BJ (cell line): ENCODE results near the gene RHOBTB3. TPM values are rescaled to one million over a fixed set of nuclear protein-coding genes. Genes with fewer than 3 reads are reported as not detected.

ENCODE experiments used
- CTCF ChIA-PET: fragments of 350-600 bp; formaldehyde crosslinking; extraction: SDS; loops from one replicate; lab custom pipeline; 2021; ENCODE audit warnings: antibody characterized with exemption, inconsistent platforms; lab: Yijun Ruan, JAX
- POLR2A ChIA-PET: fragments of 300-600 bp; sonication (Branson Sonifier 250); formaldehyde crosslinking; extraction: SDS; loops from one replicate; lab custom pipeline; 2021; ENCODE audit warnings: antibody characterized with exemption; lab: Charles Lee
- DNase-seq: peaks from one replicate; pipeline ENCODE4 v3.0.0-alpha.2; 2011; ENCODE audit warnings: low read depth
- H3K27me3 ChIP-seq: 2 replicates; pipeline ENCODE4 v1.6.0; 2011; ENCODE audit warnings: low read length; ENCODE audit not compliant: control insufficient read depth, insufficient read depth
- H3K36me3 ChIP-seq: 2 replicates; pipeline ENCODE4 v1.5.1; 2011; ENCODE audit warnings: low read length; ENCODE audit not compliant: control insufficient read depth, insufficient read depth
- H3K4me3 ChIP-seq: 2 replicates; pipeline ENCODE4 v1.5.1; 2011; ENCODE audit warnings: low read depth, mild to moderate bottlenecking, control low read depth, low read length
- polyA plus RNA-seq: library from polyadenylated mRNA; depleted of rRNA; stranded (reverse); fragments of >200 nt; gene quantifications from 2 replicates; pipeline ENCODE4 v1.2.3, GENCODE V29; 2011; rRNA removed
- TF ChIP-seq, protein P1 (sequence below): IDR thresholded peaks from 2 replicates; pipeline ENCODE4 v1.5.1; 2011; ENCODE audit warnings: low read depth, mild to moderate bottlenecking, control low read depth, inconsistent platforms, low read length, moderate library complexity; ENCODE audit not compliant: insufficient read depth

The RHOBTB3 gene
- polyA plus RNA-seq, 1 experiment, result 320 TPM

DNA sequence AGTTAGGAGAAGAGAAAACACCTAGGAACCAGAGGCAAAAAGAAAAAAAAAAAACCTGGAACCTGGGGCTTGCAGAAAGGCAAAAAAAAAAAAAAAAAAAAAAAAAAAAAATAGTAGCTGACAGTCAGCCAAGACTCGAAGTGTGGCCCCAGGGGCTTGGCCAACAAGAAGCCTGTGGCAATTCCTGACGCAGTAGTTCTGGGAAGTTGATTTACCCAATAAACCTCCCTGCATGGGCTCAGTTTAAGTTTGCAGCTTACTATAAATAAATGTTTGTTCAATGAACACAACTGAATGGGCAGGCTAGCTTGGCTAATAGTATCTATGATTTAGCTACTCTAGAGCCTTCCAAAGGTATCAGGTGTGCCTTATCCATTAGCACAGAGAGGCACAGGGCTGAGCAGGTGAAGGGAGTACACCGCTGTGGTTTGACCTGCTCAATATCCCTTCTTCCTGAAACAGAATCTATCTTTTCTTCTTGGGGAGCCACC, 112.6 kb downstream of the RHOBTB3 start:
- Histone ChIP-seq H3K4me3 (no peak overlapping the region), H3K27me3 (no peaks in the 10 kb centered on the region), H3K36me3 (no peaks in the 10 kb centered on the region)
- ChIA-PET CTCF (interaction anchor here (0.9 to 2.3 kb wide), 7 partner anchors 14 to 200 kb away, joined by 3 to 20 read pairs (median 3); no protein-coding TSS in a partner anchor), POLR2A (interaction anchor here (0.6 kb wide), 1 partner anchor 408 kb away, joined by 9 read pairs; no protein-coding TSS in a partner anchor)
- DNase-seq, result no peak
- TF ChIP-seq, protein P1, sequence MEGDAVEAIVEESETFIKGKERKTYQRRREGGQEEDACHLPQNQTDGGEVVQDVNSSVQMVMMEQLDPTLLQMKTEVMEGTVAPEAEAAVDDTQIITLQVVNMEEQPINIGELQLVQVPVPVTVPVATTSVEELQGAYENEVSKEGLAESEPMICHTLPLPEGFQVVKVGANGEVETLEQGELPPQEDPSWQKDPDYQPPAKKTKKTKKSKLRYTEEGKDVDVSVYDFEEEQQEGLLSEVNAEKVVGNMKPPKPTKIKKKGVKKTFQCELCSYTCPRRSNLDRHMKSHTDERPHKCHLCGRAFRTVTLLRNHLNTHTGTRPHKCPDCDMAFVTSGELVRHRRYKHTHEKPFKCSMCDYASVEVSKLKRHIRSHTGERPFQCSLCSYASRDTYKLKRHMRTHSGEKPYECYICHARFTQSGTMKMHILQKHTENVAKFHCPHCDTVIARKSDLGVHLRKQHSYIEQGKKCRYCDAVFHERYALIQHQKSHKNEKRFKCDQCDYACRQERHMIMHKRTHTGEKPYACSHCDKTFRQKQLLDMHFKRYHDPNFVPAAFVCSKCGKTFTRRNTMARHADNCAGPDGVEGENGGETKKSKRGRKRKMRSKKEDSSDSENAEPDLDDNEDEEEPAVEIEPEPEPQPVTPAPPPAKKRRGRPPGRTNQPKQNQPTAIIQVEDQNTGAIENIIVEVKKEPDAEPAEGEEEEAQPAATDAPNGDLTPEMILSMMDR, result no peak

DNA sequence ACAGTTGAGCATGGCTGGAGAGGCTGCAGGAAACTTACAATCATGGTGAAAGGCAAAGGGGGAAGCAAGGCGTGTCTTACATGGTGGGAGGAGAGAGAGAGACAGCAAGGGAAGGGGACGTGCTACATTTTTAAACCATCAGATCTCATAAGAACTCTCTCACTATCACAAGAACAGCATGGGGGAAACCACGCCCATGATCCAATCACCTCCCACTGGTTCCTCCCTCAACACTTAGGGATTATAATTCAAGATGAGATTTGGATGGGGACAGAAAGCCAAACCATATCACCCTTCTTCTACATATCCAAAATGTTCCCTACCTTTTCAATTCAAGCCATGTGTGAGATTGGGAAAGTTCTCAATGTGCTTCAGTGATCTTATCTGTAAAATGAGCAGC, 114.3 kb downstream of the RHOBTB3 start:
- no peaks in the 10 kb centered on the region for H3K36me3 ChIP-seq
- no peak overlapping the region for H3K4me3 ChIP-seq
- ChIA-PET CTCF (interaction anchor here (1.3 to 9.3 kb wide), 7 partner anchors 23 to 201 kb away, joined by 3 to 176 read pairs (median 4); partner anchors contain the start of genes GLRX and RFESD), POLR2A (no interaction called here)
- TF ChIP-seq, protein P1, result no peak
- no peaks in the 10 kb centered on the region for H3K27me3 ChIP-seq
- DNase-seq, result no peak

Other genes starting within 250 kb of the RHOBTB3 start
- 31.6 and 66.3 TPM in 2 replicates for gene SKIC3, start 176.4 kb upstream of the RHOBTB3 start, polyA plus RNA-seq
- 8.0 and 14.2 TPM in 2 replicates for gene ARSK, start 176.2 kb upstream of the RHOBTB3 start, polyA plus RNA-seq
- 0.18 and 0.25 TPM in 2 replicates for gene GPR150, start 111.2 kb upstream of the RHOBTB3 start, polyA plus RNA-seq
- gene RFESD, start 84.6 kb upstream of the RHOBTB3 start, polyA plus RNA-seq, result 1.1 and 1.9 TPM in 2 replicates
- 0.53 and 1.0 TPM in 2 replicates for gene SPATA9, start 48.3 kb upstream of the RHOBTB3 start, polyA plus RNA-seq
- 295 and 431 TPM in 2 replicates for gene GLRX, start 91.4 kb downstream of the RHOBTB3 start, polyA plus RNA-seq
- gene ELL2, start 230.5 kb downstream of the RHOBTB3 start, polyA plus RNA-seq, result 58.9 and 116 TPM in 2 replicates